Measurements from ENCODE around the gene MAPRE2. TPM values are rescaled to one million over a fixed set of nuclear protein-coding genes. Genes with fewer than 3 reads are reported as not detected.

Gene MAPRE2
- total and polyA plus RNA-seq, 2 of the 13 experiments (the other 11 are each of a cell fraction or from before 2014, with no cell fraction given): 34.5 to 67.9 TPM

DNA sequence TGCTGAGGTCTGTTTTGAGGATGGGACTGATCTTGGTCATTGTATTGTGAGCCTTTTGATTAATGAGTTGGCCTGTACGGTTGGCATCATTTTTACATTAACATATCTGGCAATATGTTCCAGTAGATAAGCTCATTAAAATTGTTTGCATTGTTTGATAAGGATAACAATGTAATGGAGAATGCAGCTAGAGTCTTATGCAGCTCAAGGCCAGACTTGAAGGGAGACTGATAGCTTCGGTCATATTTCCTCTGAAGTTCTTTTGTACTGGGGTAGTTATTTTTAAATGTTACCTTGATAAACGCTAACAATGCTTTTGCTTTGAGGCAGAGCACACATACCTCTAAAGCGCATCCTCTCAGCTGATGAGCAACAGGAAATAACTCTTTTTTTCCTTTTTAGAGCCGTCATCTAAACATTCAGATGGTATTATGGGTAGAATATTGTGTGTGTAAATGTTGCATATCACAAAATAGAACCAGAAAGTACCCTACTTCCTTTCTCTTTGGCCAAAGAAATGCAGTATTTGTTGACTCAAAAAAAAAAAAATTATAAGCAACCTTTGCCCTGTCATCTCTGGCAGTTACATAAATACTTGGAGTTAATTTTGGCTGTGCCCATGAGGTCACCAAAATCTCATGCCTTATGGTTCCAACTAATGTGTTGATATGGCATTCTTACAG, 1.3 kb downstream of the MAPRE2 start:
- Histone ChIP-seq H3K79me2 (ENCODE audit: insufficient read depth, low read length) (peaks cover 58% of the 10 kb centered on the region), H3K9me3 (ENCODE audit: low read length) (no peaks in the 10 kb centered on the region), H3K4me3 (replicated peaks in 1 of 3; ENCODE audit: insufficient read depth in 1 of 3, low read depth in 2 of 3, low read length in 3 of 3) (peak overlapping the region; percentile 74 to 84 (median 83)), H3K27me3 (ENCODE audit: control insufficient read depth in 1 of 2, insufficient read depth in 2 of 2, low read length in 2 of 2) (no peaks in the 10 kb centered on the region), H4K20me1 (ENCODE audit: insufficient read depth, low read length) (peaks cover 15% of the 10 kb centered on the region), H3K9ac (ENCODE audit: insufficient read depth, low read depth, low read length) (peak overlapping the region; percentile 77), H3K4me2 (ENCODE audit: low read depth, low read length) (peak overlapping the region; percentile 92), H2AFZ (ENCODE audit: low read length) (no peak overlapping the region), H3K4me1 (ENCODE audit: insufficient read depth, low read length) (peaks cover 56% of the 10 kb centered on the region), H3K27ac (ENCODE audit: extremely low read length, insufficient read depth, low read length) (peak overlapping the region; percentile 71), H3K36me3 (replicated peaks in 1 of 2; ENCODE audit: control insufficient read depth in 1 of 2, insufficient read depth in 2 of 2, low read length in 2 of 2) (no peaks in the 10 kb centered on the region)
- DNase-seq (ENCODE audit: low spot score): no peak
- in situ Hi-C loops (cut with HindIII; ENCODE audit: extremely low pct_ligation_motif_present, low pct_unique_long_range_greater_than_20kb): no loop called here
- ChIA-PET POLR2A (interaction anchor here (1.8 kb wide), 1 partner anchor 17 kb away, joined by 5 read pairs; no protein-coding TSS in a partner anchor), CTCF (ENCODE audit: low intra/inter-chr PET ratio, low total read pairs) (no interaction called here)
- intact Hi-C loops (cut with micrococcal nuclease; ENCODE audit: unreplicated experiment): loop anchor here (2.0 to 10.0 kb wide), 4 partner anchors 42 to 128 kb away; no protein-coding TSS in a partner anchor
- ATAC-seq: no peak
- no peak for FAIRE-seq
- no TSS peak for BruUV-seq (replicated peaks)
- 41% methylated on average over 5 of the region's 5 CpGs for WGBS (ENCODE audit: low lambda C conversion rate)
- TF ChIP-seq LCORL (IDR thresholded peaks at IDR 0.05) (no peak), LCORL (CRISPR knock-in tag; IDR thresholded peaks at IDR 0.05) (0 out of 2 replicates have a peak, but pooled peaks have one; percentile 45), ZNF761 (CRISPR knock-in tag; conservative IDR thresholded peaks at IDR 0.05) (no peak), ZNF12 (CRISPR knock-in tag; IDR thresholded peaks at IDR 0.05) (no peak)
- TF ChIP-seq, protein P1, sequence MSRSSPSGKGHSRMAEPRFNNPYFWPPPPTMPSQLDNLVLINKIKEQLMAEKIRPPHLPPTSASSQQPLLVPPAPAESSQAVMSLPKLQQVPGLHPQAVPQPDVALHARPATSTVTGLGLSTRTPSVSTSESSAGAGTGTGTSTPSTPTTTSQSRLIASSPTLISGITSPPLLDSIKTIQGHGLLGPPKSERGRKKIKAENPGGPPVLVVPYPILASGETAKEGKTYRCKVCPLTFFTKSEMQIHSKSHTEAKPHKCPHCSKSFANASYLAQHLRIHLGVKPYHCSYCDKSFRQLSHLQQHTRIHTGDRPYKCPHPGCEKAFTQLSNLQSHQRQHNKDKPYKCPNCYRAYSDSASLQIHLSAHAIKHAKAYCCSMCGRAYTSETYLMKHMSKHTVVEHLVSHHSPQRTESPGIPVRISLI (CRISPR knock-in tag; IDR thresholded peaks at IDR 0.05; ENCODE audit: borderline replicate concordance): peak; percentile 62; the same call in 1 of the 2 replicates
- TF ChIP-seq, protein P2, sequence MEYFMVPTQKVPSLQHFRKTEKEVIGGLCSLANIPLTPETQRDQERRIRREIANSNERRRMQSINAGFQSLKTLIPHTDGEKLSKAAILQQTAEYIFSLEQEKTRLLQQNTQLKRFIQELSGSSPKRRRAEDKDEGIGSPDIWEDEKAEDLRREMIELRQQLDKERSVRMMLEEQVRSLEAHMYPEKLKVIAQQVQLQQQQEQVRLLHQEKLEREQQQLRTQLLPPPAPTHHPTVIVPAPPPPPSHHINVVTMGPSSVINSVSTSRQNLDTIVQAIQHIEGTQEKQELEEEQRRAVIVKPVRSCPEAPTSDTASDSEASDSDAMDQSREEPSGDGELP (IDR thresholded peaks at IDR 0.05; ENCODE audit: borderline replicate concordance, low read depth): peak; percentile 30; the same call in 1 of the 2 replicates

Data from HepG2 (cell line).